Fibroblast of skin of left biceps (primary cell): Measurements from ENCODE around the gene CTNNB1.
"Not testable (repeated sequence)": the region's sequence is repeated elsewhere in the genome, so short reads cannot be mapped to it uniquely, and the experiment has no call there.

Experiments used
- DNase-seq, 2 experiments: peaks; one replicate each; pipeline ENCODE4 v3.0.0-alpha.2; 2013; ENCODE audit warnings: low read depth in 2 of 2

The CTNNB1 gene

DNA sequence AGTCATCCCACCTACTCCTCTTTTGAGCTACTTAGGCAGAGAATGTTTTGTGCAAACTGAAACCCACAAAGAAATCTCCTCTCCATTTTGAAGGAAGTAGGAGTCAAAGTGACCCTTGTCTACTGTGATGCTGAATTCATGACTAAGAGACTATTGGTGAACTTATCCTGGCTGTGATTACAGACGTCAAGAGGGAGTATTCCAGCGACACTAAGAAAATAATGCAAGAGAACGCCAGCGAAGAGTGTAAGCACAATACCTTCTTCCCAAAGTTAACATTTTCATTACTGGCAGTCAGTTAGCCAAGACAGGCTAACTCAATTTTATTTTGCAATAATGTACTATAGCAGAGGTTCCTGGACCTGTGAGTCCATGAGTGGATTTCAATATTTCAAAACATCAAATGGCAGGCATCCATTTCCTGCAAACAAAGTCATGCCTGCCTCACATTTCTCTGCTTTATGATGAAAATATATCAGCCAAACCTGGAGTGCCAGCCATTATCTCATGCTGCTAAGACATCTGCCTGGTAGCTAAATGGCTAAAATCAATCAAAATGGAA lies 59.0 kb downstream of the CTNNB1 start:
- DNase-seq, result no peak

- DNase-seq, result no peak
These were observed 60.3 kb downstream of the CTNNB1 start for GRCh38 chr3:41259449-41260062.

DNA sequence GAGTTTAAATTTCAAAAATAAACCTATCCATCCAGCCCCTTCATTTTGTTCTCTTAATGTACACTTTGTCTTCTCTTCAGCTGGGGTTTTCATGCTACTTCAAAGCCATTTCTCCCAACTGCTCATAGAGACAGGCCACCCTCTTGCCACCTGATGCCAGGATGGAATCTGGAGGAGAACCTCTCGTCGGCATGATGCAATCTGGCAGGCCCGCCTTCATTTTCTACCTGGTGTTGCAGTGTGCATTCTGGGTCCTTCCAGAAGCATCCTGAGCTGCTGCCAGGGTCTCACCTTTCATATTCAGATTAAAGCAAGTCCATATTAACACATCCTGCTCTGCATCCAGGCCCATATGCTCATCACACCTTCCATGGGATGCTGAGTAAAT lies 60.8 kb downstream of the CTNNB1 start:
- DNase-seq, result no peak

DNA sequence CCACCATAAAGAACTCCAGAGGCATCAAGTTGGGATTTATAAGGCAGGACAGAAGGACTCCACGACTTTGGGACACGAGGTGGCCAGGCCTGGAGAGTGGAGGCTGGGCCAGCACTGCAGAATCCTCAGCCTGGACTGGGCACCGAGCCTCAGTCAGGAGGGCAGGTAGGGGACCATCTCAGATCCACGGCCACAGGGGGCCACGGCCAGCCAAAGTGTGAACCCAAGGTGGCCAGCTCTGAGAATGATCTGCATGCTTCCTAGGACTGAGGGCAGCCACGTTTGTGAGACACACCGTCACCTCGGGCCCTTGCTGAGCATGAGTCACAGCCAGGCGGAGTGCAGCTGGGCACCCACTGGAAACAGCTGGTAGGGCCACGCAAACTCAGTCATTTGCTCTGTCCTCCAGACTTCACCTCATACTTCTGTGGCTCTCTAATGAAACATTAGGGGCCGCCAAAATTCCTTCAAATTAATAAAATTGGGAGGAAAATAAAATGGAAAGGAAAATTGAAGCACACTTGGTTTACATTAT lies 65.8 kb downstream of the CTNNB1 start:
- DNase-seq, result no peak

DNA sequence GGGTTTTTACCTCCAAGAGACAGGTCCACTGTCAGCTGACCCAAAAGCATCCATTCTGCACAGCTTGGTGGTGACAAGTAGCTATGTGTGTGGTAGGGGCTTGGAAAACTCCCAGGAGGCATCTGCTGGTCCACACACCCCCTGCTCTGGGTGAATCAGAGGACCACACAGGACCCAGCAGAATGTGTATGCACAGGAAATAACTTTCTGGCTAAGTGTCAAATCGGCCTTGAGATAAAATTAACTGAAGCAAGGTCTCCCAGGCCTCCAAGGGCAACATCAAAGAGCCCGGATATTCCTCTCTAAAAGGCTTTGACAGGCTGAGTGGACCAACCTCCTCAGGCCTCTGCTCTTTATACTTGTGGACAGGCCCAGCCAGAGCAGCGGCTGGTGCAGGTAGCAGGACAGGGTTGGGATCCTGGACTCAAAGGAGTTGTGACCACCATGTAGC lies 66.5 kb downstream of the CTNNB1 start:
- DNase-seq, result peak; percentile 81 to 82

GRCh38 chr3:41267975-41268640 lies 68.8 kb downstream of the CTNNB1 start:
- peak; percentile 71 to 72 for DNase-seq

- no peak for DNase-seq
These were observed 73.4 kb downstream of the CTNNB1 start for GRCh38 chr3:41272667-41273066.

DNA sequence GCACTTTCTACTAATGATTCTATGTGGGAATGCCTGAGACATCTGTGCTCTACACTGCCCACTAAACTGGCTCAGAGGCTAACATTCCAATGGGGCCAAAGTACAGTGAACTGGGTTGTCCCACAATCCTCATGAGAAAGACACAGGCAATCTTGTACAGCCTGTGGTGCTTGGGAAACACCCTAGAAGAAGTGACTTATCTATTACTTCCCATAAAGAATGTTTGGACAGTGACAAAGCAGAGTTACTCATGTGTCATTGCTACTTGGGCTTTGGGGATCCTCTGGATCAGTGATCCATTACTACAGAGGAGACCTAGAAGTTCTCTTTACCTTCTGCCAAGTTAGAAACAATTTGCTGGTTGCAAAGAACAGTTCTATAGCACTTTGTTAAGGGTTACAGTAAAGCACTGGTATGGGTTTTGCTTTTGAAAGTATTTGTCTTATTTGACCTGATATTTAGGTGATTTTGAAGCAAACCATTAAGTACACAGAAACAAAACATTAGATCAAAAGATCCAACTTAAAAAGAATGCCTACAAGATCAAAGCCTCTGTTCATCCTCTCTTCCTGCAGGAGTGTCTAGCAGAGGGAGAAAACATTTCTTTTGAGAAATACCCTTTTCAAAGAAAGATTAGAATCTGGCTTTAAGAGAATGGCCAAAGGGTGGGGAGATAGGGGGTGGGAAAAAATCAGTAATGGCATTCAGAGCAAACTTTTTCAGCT lies 75.8 kb downstream of the CTNNB1 start:
- no peak for DNase-seq

GRCh38 chr3:41276191-41276590 lies 76.9 kb downstream of the CTNNB1 start:
- DNase-seq, result no peak

DNA sequence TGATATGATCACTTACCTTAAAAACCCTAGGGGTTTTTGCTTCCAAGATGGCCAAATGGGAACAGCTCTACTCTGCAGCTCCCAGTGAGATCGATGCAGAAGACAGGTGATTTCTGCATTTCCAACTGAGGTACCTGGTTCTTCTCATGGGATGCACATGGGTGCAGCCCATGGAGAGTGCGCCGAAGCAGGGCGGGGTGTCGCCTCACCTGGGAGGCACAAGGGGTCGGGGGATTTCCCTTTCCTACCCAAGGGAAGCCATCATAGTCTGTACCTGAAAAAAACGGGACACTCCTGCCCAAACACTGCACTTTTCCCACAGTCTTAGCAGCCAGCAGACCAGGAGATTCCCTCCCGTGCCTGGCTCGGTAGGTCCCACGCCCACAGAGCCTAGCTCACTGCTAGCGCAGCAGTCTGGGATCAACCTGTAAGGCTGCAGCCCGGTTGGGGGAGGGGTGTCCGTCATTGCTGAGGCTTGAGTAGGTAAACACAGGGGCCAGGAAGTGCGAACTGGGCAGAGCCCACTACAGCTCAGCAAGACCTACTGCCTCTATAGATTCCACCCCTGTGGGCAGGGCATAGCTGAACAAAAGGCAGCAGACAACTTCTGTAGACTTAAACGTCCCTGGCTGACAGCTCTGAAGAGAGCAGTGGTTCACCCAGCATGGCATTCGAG lies 78.6 kb downstream of the CTNNB1 start:
- no peak for DNase-seq

- DNase-seq, result not testable (repeated sequence)
These were observed 85.6 kb downstream of the CTNNB1 start for GRCh38 chr3:41284934-41285333.

- no peak for DNase-seq
These were observed 87.0 kb downstream of the CTNNB1 start for GRCh38 chr3:41286305-41286704.

DNA sequence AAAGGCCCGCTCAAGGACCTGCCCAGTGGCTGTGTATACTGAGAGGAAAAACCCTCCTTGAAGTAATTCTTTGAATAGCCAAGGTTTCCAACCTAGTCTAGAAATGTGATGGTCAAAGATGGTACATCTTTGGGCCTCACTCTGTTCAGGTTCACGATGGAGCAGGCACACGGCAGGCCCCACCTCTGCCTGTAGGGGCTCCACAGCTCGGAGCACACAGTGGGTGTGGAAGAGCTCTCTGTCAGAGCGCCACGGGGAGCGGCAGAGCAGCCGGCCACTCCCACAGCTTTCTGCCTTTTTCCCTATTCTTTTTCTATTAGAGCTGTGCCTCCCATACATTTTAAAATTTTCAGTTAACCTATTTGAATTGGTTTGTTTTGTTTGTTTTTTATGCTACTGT lies 89.5 kb downstream of the CTNNB1 start:
- no peak for DNase-seq
